Measurements from ENCODE around the gene GSTM5. TPM values are rescaled to one million over a fixed set of nuclear protein-coding genes. Genes with fewer than 3 reads are reported as not detected.

GSTM5 gene
- total RNA-seq, 1 donor from 2014 or later: 0.04 TPM

GRCh38 chr1:109761227-109762038 lies 49.4 kb downstream of the GSTM5 start:
- H3K4me1 Mint-ChIP-seq: no peaks in the 10 kb centered on the region
- TF ChIP-seq CTCF (IDR thresholded peaks at IDR 0.05): no peak
- no peak for DNase-seq
- H3K27me3 Mint-ChIP-seq: no peaks in the 10 kb centered on the region
- no peaks in the 10 kb centered on the region for H3K9me3 Mint-ChIP-seq
- no peak overlapping the region for H3K27ac Mint-ChIP-seq
- no peak for ATAC-seq (ENCODE audit: low read depth)
- intact Hi-C loops (cut with micrococcal nuclease): no loop called here
- ChIA-PET POLR2A (no interaction called here), CTCF (no interaction called here)
- H3K4me3 Mint-ChIP-seq: no peak overlapping the region
- H3K36me3 Mint-ChIP-seq (ENCODE audit: low read depth): no peaks in the 10 kb centered on the region

GRCh38 chr1:109762039-109762585 lies 50.1 kb downstream of the GSTM5 start:
- intact Hi-C loops (cut with micrococcal nuclease): no loop called here
- Mint-ChIP-seq H3K36me3 (ENCODE audit: low read depth) (no peaks in the 10 kb centered on the region), H3K4me1 (no peaks in the 10 kb centered on the region), H3K27me3 (no peaks in the 10 kb centered on the region), H3K9me3 (no peaks in the 10 kb centered on the region), H3K27ac (no peak overlapping the region), H3K4me3 (no peak overlapping the region)
- DNase-seq: no peak
- CTCF ChIA-PET: interaction anchor here (0.6 kb wide), 1 partner anchor 216 kb away, joined by 3 read pairs; no protein-coding TSS in a partner anchor
- POLR2A ChIA-PET: no interaction called here
- no peak for ATAC-seq (ENCODE audit: low read depth)
- no peak for TF ChIP-seq CTCF (IDR thresholded peaks at IDR 0.05)

DNA sequence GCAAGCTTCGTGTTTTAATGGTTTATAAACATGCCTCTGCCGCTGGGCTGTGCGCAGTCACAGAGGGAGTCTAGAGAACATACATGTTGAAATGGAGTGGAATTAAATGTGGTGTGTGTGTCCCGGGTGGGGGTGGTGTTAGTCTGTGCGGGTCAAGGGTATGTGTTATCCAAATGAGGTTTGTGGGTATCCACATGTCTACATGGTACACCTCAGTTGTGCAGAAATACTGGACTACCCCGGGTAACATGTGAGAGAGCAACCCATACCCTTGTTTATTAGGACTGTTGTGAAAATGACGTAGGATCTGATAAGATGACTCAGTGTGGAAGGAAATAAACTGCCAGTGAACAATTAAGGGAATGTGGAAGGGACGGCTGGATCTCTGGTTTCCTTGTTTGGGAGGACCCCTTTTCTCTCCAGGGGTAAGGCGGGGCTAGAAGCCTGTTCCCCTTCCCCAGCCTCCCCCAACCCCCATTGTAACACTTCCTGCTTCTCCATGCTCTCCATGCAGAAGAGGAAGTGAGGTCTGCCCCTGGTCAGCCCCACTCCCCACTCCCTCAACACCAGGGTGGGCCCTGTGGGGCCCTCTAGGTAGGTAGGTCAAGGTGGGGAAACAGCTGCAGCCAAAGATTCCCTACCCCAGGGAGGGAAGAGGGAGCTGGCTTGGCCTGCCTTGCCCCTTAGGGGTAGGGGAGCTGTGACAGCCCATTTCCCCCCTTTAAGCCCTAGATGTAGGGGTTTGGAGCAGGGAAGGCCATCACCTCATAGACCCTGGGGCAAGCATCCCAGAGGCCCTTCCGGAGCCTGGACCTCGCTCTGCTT lies 51.0 kb downstream of the GSTM5 start:
- TF ChIP-seq CTCF (IDR thresholded peaks at IDR 0.05): no peak
- POLR2A ChIA-PET: no interaction called here
- H3K4me3 Mint-ChIP-seq: no peak overlapping the region
- no peaks in the 10 kb centered on the region for H3K4me1 Mint-ChIP-seq
- H3K36me3 Mint-ChIP-seq (ENCODE audit: low read depth): no peaks in the 10 kb centered on the region
- H3K27ac Mint-ChIP-seq: no peak overlapping the region
- DNase-seq (no peak), ATAC-seq (ENCODE audit: low read depth) (no peak)
- H3K9me3 Mint-ChIP-seq: no peaks in the 10 kb centered on the region
- CTCF ChIA-PET: interaction anchor here (0.6 to 1.0 kb wide), 2 partner anchors 122 to 216 kb away, joined by 3 read pairs; no protein-coding TSS in a partner anchor
- intact Hi-C loops (cut with micrococcal nuclease): no loop called here
- no peaks in the 10 kb centered on the region for H3K27me3 Mint-ChIP-seq

- ATAC-seq (ENCODE audit: low read depth) (no peak), DNase-seq (no peak)
- Mint-ChIP-seq H3K9me3 (no peaks in the 10 kb centered on the region), H3K4me1 (no peaks in the 10 kb centered on the region), H3K4me3 (no peak within 1 kb of the TSS), H3K27ac (no peak within 1 kb of the TSS), H3K27me3 (no peaks in the 10 kb centered on the region), H3K36me3 (ENCODE audit: low read depth) (no peaks in the 10 kb centered on the region)
- no peak for TF ChIP-seq CTCF (IDR thresholded peaks at IDR 0.05)
- intact Hi-C loops (cut with micrococcal nuclease): no loop called here
- ChIA-PET POLR2A (no interaction called here), CTCF (interaction anchor here (1.0 kb wide), 1 partner anchor 123 kb away, joined by 3 read pairs; no protein-coding TSS in a partner anchor)
These were observed 51.8 kb downstream of the GSTM5 start, which contains the start of gene EPS8L3 for GRCh38 chr1:109763646-109764415. Gene EPS8L3, minus strand, starts transcription at chr1:109763923. Its CDS starts 2,174 bp downstream, at chr1:109761749.

Data from activated B cell treated with CpG ODN at 0.5 μM for 24 hours (primary cell).